ENCODE results near the gene MARK4.

The MARK4 gene

DNA sequence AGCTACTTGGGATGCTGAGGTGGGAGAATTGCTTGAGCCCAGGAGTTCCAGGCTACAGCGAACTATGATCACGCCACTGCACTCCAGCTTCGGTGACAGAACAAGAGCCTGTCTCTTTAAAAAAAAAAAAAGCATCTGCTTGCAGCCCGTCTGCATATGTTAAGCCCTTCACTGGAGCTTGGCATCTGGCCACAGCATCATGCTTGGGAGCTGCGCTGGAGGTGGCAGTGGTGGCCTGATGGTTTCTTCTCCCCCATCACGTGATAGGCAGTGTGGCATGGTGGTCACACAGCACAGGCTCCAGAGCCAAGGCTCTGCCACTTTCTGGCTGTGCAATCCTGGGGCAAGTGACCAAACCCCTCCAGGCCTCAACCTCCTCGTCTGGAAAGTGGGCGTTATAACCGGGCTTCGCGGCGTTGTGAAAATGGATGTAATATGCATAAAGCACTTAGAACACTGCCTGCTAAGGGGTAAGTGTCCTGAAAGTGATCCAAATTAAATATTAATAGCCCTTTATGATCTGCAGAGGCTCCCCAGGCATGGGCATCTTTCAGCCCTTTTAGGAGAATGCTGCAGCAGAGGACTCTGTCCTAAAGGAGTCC is 24.4 kb downstream of the MARK4 start:
- no peak for DNase-seq

GRCh38 chr19:45276284-45276687 is 25.2 kb downstream of the MARK4 start:
- DNase-seq = no peak

GRCh38 chr19:45278087-45278486 is 27.0 kb downstream of the MARK4 start:
- no peak for DNase-seq

- no peak for DNase-seq
These were observed 28.6 kb downstream of the MARK4 start for GRCh38 chr19:45279587-45280192.

GRCh38 chr19:45280471-45280961 is 29.4 kb downstream of the MARK4 start:
- DNase-seq = no peak

GRCh38 chr19:45283443-45284033 is 32.5 kb downstream of the MARK4 start:
- DNase-seq = no peak

- no peak for DNase-seq
These were observed 39.4 kb downstream of the MARK4 start for GRCh38 chr19:45290381-45290931.

DNA sequence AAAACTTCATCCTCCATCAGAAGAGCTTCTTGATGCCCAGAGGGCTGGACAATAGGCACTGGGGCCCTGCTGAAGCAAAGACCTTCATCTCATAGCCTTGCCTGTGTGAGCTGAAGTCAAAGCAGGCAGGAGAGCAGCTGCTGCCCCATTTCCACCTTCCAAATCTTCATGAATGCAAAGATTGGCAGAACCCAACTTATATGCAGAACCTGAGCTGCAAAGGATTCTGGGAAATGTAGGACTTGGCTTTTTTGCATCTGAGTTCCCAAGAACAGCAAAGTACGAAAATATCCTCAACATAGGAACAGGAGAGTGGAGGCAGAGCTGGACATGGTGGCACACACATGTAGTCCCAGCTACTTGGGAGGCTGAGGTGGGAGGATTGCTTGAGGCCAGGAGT is 40.8 kb downstream of the MARK4 start:
- DNase-seq = no peak

GRCh38 chr19:45293682-45294081 is 42.6 kb downstream of the MARK4 start:
- DNase-seq = no peak

DNA sequence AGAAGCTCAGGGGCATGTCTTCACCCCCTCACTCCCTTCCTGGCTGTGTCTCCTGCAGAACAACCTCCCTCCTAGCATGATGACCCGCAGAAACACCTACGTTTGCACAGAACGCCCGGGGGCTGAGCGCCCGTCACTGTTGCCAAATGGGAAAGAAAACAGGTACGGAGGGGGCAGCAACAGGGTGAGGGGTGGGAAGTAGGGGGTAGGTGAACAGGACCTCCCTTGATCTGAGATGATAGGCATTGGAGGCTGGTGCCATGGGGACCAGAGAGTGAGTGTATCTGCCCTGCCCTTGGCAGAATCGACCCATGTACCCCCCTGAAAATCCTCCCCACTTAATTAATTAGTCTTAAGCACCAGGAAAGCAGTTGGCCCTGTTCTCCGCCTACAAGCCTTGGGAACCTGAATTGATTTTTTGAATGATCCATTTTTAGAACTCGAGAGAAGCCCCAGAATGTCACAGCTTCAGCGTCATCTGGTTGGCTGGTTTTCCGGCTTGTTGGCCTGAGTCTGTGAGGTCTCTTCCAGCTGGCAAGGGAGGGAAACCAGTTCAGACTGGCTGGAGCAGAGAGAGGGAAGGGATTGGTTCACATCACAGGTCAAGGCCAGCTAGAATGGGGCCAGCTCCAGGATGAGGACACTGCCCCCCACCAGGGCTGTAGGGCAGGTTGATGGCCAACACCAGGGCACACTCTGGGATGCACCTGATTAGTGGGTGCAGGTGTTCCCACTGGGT is 43.4 kb downstream of the MARK4 start:
- no peak for DNase-seq

GRCh38 chr19:45295873-45296272 is 44.8 kb downstream of the MARK4 start:
- DNase-seq = no peak

DNA sequence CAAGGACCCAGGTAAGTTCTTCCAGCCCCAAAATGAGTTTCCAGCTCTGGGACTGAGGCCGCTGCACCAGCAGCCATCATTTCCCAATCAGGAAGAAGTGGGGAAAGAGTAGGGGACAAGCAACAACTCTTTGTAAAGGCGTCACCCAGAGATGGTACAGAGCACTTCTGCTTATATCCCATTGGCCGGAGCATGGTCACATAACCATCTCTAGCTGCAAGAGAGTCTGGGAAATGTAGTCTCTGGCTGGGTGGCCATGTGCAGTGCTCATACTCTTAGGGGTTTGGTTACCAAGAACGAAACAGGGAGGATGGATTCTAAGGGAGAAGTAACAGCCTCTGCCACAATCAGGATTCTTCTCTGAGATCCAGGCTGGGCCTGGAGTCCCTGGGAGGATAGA is 45.3 kb downstream of the MARK4 start:
- no peak for DNase-seq

GRCh38 chr19:45297674-45298073 is 46.6 kb downstream of the MARK4 start:
- no peak for DNase-seq

- DNase-seq = no peak
These were observed 47.2 kb downstream of the MARK4 start for GRCh38 chr19:45298264-45298663.

- DNase-seq = no peak
These were observed 48.6 kb downstream of the MARK4 start for GRCh38 chr19:45299719-45300118.

DNA sequence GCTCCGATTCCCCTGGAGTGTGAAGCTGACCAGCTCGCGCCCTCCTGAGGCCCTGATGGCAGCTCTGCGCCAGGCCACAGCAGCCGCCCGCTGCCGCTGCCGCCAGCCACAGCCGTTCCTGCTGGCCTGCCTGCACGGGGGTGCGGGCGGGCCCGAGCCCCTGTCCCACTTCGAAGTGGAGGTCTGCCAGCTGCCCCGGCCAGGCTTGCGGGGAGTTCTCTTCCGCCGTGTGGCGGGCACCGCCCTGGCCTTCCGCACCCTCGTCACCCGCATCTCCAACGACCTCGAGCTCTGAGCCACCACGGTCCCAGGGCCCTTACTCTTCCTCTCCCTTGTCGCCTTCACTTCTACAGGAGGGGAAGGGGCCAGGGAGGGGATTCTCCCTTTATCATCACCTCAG is 51.3 kb downstream of the MARK4 start:
- DNase-seq = no peak

DNA sequence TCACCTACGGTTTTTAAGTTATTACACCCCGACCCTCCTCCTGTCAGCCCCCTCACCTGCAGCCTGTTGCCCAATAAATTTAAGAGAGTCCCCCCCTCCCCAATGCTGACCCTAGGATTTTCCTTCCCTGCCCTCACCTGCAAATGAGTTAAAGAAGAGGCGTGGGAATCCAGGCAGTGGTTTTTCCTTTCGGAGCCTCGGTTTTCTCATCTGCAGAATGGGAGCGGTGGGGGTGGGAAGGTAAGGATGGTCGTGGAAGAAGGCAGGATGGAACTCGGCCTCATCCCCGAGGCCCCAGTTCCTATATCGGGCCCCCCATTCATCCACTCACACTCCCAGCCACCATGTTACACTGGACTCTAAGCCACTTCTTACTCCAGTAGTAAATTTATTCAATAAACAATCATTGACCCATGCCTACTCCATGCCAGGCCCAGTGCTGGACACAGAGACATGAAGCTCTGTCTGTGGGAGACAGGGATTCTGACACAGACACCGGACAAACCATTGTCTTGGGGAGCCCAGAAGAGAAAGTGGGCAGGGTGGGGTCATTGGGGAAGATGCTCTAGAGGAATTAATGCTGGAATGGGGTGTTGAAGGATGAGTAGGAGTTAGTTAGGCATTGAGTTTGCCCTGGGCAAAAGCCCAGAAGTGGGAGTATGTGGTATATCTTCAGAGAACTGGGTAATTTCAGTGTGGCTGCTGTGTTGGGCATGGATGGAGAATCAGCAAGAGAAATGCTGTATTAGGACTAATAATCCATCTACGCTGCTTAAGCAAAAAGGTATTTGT is 52.4 kb downstream of the MARK4 start:
- DNase-seq = no peak

GRCh38 chr19:45304141-45304926 is 53.3 kb downstream of the MARK4 start:
- no peak for DNase-seq

DNA sequence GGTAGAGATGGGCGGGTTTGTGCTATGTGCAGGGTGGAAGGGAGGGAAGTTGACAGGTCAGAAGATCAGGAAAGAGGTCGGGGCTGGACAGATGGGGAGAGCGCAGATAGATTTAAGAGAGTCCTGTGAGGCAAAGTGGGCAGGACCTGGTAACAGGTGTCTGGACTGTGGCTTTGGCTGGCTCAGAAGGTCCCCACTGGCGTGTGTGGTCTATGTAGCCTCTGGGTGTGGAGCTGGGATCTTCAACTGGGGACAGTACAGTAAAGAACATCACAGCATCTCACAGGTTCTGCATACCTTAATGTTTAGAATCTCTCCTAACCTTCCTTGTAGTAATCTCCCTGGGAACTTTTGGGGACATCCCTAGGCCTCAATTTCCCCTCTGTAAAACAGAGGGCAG is 53.9 kb downstream of the MARK4 start:
- no peak for DNase-seq

DNA sequence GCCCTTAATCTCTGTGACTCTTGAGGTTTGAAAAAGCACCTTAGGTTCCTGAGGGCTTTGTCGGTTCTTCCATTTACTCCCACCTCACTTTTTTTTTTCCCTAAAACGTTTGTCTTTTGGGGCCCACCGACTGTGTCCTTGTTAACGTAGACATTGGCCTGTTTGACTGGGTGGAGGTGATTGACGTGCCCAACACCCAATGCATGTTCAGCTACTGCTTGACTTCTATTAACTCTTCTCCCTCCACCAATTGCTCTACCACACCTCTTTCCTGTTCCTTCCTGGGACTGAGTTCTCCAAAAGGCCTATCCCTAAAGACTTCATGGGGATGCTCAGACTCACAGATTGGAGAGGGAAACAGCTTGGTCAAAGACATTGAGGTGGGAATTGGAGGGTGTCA is 54.4 kb downstream of the MARK4 start:
- no peak for DNase-seq

DNA sequence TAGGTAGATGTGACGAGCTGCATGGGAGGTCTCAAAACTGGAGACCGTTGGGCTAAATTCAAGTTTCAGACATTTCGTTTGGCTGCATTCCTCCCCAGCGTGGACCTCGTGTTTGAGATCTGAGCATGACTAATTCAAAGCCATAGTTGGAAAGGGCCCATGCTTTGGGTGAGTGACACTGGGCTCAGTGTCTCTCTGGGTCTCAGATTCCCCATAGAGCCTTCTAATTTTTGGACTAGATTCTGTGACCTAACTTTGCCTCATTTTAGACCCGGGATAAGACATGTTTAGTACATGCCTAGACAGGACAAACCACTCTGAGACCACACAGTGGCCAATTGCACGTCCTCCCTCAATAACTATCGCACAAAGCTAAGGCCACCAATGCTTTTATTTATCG is 55.0 kb downstream of the MARK4 start:
- DNase-seq = no peak

DNA sequence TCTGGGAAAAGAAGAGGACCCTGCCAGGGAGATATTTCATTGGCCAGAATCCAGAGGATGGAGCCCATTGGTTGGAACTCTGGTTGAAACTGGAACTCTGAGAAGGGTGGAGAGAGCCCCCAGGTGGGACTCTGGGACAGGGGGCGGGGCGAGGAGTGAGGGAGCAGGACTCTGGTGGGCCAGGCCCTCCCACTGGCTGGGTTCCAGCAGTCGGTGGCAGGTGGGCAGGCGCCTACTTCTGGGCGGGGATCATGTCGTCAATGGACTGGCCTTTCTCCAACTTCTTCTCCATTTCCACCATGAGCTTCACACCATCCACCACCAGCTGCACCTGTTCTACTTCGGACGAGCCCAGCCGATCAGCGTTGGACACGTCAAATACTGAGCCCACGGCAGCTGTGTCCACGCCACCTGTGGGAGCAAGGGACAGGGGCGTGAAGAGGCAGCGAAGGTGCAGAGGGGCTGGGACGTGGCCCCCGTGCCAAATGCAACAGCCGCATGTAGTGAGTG is 55.5 kb downstream of the MARK4 start:
- DNase-seq = peak; percentile 86 to 88
